ENCODE data around the gene GCFC2. TPM values are rescaled to one million over a fixed set of nuclear protein-coding genes. Genes with fewer than 3 reads are reported as not detected.

The GCFC2 gene
- total RNA-seq, 1 donor from 2014 or later: 9.6 TPM

DNA sequence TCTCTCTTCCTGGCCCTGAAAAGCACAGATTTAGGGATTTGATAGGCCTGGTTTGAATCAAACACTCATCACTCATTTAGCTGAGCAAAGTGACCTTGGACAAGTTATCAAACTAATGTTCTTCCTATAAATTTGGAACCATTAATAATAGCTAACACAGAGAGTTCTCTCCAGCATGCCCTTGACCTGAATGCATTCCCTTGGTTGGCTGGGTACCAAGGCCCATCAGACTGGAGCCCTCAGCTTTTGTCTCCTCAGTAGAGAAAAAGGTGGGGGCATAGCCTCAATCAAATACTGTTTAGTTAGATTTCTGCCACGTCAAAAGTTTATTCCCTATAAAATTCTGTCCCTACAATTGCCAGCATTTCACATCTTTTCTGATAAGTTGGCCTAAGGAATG lies 77.9 kb downstream of the GCFC2 start:
- Histone ChIP-seq H3K27ac (replicated peaks) (peak overlapping the region; percentile 68), H3K4me3 (no peak overlapping the region), H3K4me1 (peaks cover 17% of the 10 kb centered on the region), H3K9me3 (replicated peaks) (no peaks in the 10 kb centered on the region), H3K36me3 (no peaks in the 10 kb centered on the region), H3K27me3 (ENCODE audit: low read depth) (no peaks in the 10 kb centered on the region)
- DNase-seq: no peak
- TF ChIP-seq, protein P1, sequence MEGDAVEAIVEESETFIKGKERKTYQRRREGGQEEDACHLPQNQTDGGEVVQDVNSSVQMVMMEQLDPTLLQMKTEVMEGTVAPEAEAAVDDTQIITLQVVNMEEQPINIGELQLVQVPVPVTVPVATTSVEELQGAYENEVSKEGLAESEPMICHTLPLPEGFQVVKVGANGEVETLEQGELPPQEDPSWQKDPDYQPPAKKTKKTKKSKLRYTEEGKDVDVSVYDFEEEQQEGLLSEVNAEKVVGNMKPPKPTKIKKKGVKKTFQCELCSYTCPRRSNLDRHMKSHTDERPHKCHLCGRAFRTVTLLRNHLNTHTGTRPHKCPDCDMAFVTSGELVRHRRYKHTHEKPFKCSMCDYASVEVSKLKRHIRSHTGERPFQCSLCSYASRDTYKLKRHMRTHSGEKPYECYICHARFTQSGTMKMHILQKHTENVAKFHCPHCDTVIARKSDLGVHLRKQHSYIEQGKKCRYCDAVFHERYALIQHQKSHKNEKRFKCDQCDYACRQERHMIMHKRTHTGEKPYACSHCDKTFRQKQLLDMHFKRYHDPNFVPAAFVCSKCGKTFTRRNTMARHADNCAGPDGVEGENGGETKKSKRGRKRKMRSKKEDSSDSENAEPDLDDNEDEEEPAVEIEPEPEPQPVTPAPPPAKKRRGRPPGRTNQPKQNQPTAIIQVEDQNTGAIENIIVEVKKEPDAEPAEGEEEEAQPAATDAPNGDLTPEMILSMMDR (IDR thresholded peaks at IDR 0.05; ENCODE audit: borderline replicate concordance): no peak
- intact Hi-C loops (cut with micrococcal nuclease): no loop called here

DNA sequence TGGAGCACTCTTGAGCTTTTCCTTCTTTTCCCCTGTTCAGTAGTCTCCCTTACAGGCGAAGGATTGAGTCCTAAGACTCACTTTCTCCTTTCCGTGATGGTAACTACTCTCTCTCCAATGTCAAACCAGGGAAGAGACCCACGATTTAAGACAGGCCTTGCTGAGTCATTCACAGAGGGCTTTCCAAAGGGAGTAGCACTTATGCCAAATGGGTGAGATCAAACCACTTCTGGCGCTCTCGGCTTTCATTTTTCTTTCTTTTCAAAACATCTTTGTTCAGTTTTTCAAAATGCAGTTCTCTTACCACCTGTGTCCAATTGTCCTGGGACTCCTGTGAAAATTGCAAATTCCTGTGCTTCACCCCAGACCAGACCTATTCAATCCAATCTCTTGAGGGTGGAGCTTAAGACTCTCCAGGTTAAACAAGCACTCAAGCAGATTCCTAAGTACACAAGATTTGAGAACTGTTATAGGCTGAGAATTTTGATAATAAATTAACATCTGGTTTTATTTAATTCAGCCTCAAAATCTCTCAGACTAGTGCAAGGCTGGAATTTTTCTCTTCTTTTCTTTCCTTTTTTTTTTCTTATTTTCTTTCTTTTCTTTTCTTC lies 78.5 kb downstream of the GCFC2 start:
- TF ChIP-seq, protein P1 (IDR thresholded peaks at IDR 0.05; ENCODE audit: borderline replicate concordance): no peak
- H3K27me3 ChIP-seq (ENCODE audit: low read depth): no peaks in the 10 kb centered on the region
- peaks cover 17% of the 10 kb centered on the region for H3K4me1 ChIP-seq
- H3K9me3 ChIP-seq (replicated peaks): no peaks in the 10 kb centered on the region
- no peak overlapping the region for H3K4me3 ChIP-seq
- H3K27ac ChIP-seq (replicated peaks): peak overlapping the region; percentile 68
- intact Hi-C loops (cut with micrococcal nuclease): no loop called here
- DNase-seq: no peak
- H3K36me3 ChIP-seq: no peaks in the 10 kb centered on the region

- no peaks in the 10 kb centered on the region for H3K9me3 ChIP-seq (replicated peaks)
- intact Hi-C loops (cut with micrococcal nuclease): no loop called here
- TF ChIP-seq, protein P1 (IDR thresholded peaks at IDR 0.05; ENCODE audit: borderline replicate concordance): peak; percentile 92
- H3K4me1 ChIP-seq: peaks cover 12% of the 10 kb centered on the region
- no peak overlapping the region for H3K27ac ChIP-seq (replicated peaks)
- no peak overlapping the region for H3K4me3 ChIP-seq
- DNase-seq: peak; percentile 56
- H3K36me3 ChIP-seq: no peaks in the 10 kb centered on the region
- H3K27me3 ChIP-seq (ENCODE audit: low read depth): peaks cover 5% of the 10 kb centered on the region
Observed at GRCh38 chr2:75627902-75628504, 82.7 kb downstream of the GCFC2 start.

DNA sequence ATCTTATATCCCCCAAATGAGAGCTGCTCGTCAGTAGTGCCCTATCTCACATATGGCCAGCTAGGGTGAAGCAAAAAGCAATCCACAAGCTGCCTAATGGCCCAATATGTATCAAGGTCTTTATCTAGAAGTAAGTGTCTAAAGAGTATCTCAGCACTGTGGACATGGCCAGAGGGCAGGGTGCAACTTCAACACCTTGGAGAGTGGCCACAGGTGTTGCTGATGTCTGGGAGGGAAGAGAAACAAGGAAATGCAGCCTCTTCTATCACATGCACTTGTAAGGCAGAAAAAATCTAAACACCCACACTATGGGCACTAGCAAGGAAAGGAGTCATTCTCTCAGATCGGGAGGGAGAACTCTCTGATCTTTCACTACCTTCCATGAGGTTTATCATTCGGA lies 87.8 kb downstream of the GCFC2 start:
- TF ChIP-seq, protein P1 (IDR thresholded peaks at IDR 0.05; ENCODE audit: borderline replicate concordance): no peak
- no peak for DNase-seq
- intact Hi-C loops (cut with micrococcal nuclease): no loop called here
- Histone ChIP-seq H3K4me3 (no peak overlapping the region), H3K36me3 (no peaks in the 10 kb centered on the region), H3K27me3 (ENCODE audit: low read depth) (peaks cover 11% of the 10 kb centered on the region), H3K9me3 (replicated peaks) (no peaks in the 10 kb centered on the region), H3K27ac (replicated peaks) (no peak overlapping the region), H3K4me1 (no peaks in the 10 kb centered on the region)

- intact Hi-C loops (cut with micrococcal nuclease): no loop called here
- Histone ChIP-seq H3K4me3 (no peak overlapping the region), H3K27me3 (ENCODE audit: low read depth) (peaks cover 11% of the 10 kb centered on the region), H3K4me1 (no peaks in the 10 kb centered on the region), H3K27ac (replicated peaks) (no peak overlapping the region), H3K36me3 (no peaks in the 10 kb centered on the region), H3K9me3 (replicated peaks) (no peaks in the 10 kb centered on the region)
- TF ChIP-seq, protein P1 (IDR thresholded peaks at IDR 0.05; ENCODE audit: borderline replicate concordance): no peak
- DNase-seq: no peak
Observed at GRCh38 chr2:75622500-75622899, 88.2 kb downstream of the GCFC2 start.
